HCEC 1CT (cell line): ENCODE results near the gene KRT78.

ENCODE experiments used
- DNase-seq: peaks from one replicate; pipeline ENCODE4 v3.0.0-alpha.2; 2017

Gene KRT78

DNA sequence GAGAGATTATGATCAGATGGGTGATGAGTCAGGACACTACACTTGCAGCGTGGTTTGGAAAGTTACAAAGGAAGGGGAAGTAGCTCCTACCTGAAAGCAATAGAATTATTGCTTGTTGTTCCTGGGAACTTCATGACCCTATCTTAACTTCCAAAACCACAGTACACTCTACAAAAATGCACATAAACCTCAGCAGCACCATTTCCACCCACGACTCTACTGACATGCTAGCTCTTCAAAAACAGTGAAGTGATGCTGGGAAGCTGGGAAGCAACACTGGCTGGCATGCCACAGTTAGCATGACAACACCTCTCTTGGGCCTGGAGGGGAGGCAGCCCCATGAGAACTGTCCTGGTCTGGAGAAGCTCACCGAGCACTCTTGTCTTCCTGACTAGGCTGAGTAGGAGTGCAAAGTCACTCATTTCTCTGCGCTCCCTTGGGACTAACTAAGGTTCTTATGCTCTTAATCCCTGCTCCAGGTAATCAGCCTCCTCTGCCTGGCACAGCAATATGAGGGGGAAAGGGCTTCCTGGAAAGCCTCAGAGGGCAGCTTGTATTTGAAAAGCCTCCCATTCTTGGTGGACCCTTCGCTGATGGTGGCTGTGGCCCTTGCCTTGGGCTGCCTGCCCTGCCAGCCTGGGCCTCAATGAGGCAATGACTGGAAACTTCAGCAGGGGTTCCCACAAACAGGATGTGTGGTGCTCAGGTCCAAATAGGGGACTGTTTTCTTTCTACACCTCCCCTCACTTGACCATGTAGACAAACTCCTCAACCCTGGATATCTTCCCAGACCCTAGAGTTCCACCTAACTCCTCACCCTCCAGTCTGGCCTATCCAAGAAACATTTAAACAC, 54.1 kb downstream of the KRT78 start:
- no peak for DNase-seq

- no peak for DNase-seq
These were observed 56.4 kb downstream of the KRT78 start for GRCh38 chr12:52792185-52793029.

GRCh38 chr12:52791271-52792184, 57.3 kb downstream of the KRT78 start:
- DNase-seq, result no peak

- DNase-seq, result no peak
These were observed 58.1 kb downstream of the KRT78 start for GRCh38 chr12:52790427-52791270.

GRCh38 chr12:52789637-52790426, 59.0 kb downstream of the KRT78 start:
- no peak for DNase-seq

GRCh38 chr12:52788876-52789636, 59.7 kb downstream of the KRT78 start:
- DNase-seq, result no peak

- no peak for DNase-seq
These were observed 60.5 kb downstream of the KRT78 start for GRCh38 chr12:52788192-52788875.
